MCF 10A (cell line): ENCODE results near the gene PSMB8. TPM values are rescaled to one million over a fixed set of nuclear protein-coding genes. Genes with fewer than 3 reads are reported as not detected.

ENCODE experiments used
- BruUV-seq: library from RNA; stranded (reverse); fragments of 400-500 nt; replicated peaks from 2 replicates; lab custom pipeline; 2021; lab: Mats Ljungman, UMichigan
- CTCF ChIA-PET: fragments of 300-600 bp; sonication (Branson Sonifier 250); formaldehyde crosslinking; extraction: SDS; loops from one replicate; lab custom pipeline; 2021; ENCODE audit warnings: antibody characterized with exemption, inconsistent platforms; lab: Yijun Ruan, JAX
- POLR2A ChIA-PET: fragments of 300-600, 350-650 bp; sonication (Branson Sonifier 250); formaldehyde crosslinking; extraction: SDS; loops from one replicate; lab custom pipeline; 2020; ENCODE audit warnings: antibody characterized with exemption, inconsistent platforms; lab: Yijun Ruan, JAX
- DNase-seq: peaks from one replicate; pipeline ENCODE4 v3.0.0-alpha.2; 2018; ENCODE audit not compliant: unreplicated experiment
- H3K27ac Mint-ChIP-seq: one replicate; pipeline ENCODE4 v1.8.0; 2022; ENCODE audit warnings: mild to moderate bottlenecking, low read depth, mixed read lengths; ENCODE audit not compliant: unreplicated experiment
- H3K27me3 Mint-ChIP-seq: one replicate; pipeline ENCODE4 v1.8.0; 2022; ENCODE audit warnings: mixed read lengths; ENCODE audit not compliant: insufficient read depth, unreplicated experiment
- H3K36me3 Mint-ChIP-seq: one replicate; pipeline ENCODE4 v1.8.0; 2022; ENCODE audit warnings: mild to moderate bottlenecking, moderate library complexity, mixed read lengths; ENCODE audit not compliant: insufficient read depth, unreplicated experiment
- H3K4me1 Mint-ChIP-seq: one replicate; pipeline ENCODE4 v1.8.0; 2022; ENCODE audit warnings: mixed read lengths; ENCODE audit not compliant: insufficient read depth, unreplicated experiment
- H3K4me3 Mint-ChIP-seq: one replicate; pipeline ENCODE4 v1.8.0; 2022; ENCODE audit warnings: mild to moderate bottlenecking, moderate library complexity, mixed read lengths; ENCODE audit not compliant: unreplicated experiment
- H3K9me3 Mint-ChIP-seq: one replicate; pipeline ENCODE4 v1.8.0; 2022; ENCODE audit warnings: mixed read lengths; ENCODE audit not compliant: unreplicated experiment
- CTCF ChIP-seq: fragments of 200-600 bp; IDR thresholded peaks from one replicate; pipeline ENCODE4 v1.8.0; 2022; ENCODE audit warnings: antibody characterized with exemption, mild to moderate bottlenecking; ENCODE audit not compliant: unreplicated experiment
- intact Hi-C: fragments of 100-400 bp; cut with micrococcal nuclease; formaldehyde crosslinking; loops from 2 replicates; pipeline ENCODE4 v1.14.1; 2022
- total RNA-seq: library from RNA; stranded (reverse); gene quantifications from 2 replicates; pipeline ENCODE4 v1.2.3, GENCODE V29; 2022

The PSMB8 gene
- total RNA-seq, 1 experiment from 2014 or later = 34.1 TPM

DNA sequence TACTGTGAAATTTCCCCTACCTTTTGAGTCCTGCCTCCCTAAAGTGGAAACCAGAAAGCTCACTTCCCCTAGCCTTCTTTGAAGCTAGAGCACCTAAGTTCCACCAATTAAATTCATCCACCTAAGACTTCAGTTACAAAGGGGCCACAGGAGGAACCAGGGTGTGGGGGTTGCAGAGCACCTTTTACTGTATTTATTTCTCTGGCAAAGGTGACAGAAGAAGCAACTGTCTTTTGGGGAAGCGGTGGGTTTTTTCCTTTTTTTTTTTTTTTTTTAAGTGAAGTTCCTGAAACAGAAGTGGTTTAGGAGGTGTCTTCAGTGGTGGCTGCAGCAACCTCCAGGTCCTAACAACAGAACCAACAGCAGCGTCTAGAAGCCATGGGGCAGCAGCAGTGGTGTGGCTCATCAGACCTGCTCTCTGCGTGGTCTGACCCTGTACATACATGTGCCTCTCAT is 23.2 kb upstream of the PSMB8 start:
- Mint-ChIP-seq H3K4me3 (no peak overlapping the region), H3K27me3 (peaks cover 30% of the 10 kb centered on the region), H3K36me3 (no peaks in the 10 kb centered on the region), H3K4me1 (no peaks in the 10 kb centered on the region), H3K9me3 (no peaks in the 10 kb centered on the region), H3K27ac (no peak overlapping the region)
- ChIA-PET CTCF (interaction anchor here (0.8 to 8.1 kb wide), 13 partner anchors 9 to 453 kb away, joined by 3 to 109 read pairs (median 8); partner anchors contain the start of genes HLA-DMA, PSMB9, TAP1 and TAP2), POLR2A (interaction anchor here (0.6 to 5.3 kb wide), 6 partner anchors 13 to 652 kb away, joined by 3 to 70 read pairs (median 8); partner anchors contain the start of genes PSMB8, PSMB9 and TAP2)
- intact Hi-C loops = loop anchor here (5.0 kb wide), 1 partner anchor 165 kb away; no protein-coding TSS in a partner anchor
- TF ChIP-seq CTCF = no peak
- BruUV-seq = no TSS peak
- DNase-seq = no peak

GRCh38 chr6:32865724-32866443 is 22.0 kb upstream of the PSMB8 start:
- Mint-ChIP-seq H3K4me3 (no peak overlapping the region), H3K4me1 (peaks cover 7% of the 10 kb centered on the region), H3K27ac (no peak overlapping the region), H3K9me3 (no peaks in the 10 kb centered on the region), H3K27me3 (peaks cover 18% of the 10 kb centered on the region), H3K36me3 (no peaks in the 10 kb centered on the region)
- DNase-seq = no peak
- intact Hi-C loops = loop anchor here (5.0 kb wide), 1 partner anchor 164 kb away; no protein-coding TSS in a partner anchor
- POLR2A ChIA-PET = no interaction called here
- no peak for TF ChIP-seq CTCF
- no TSS peak for BruUV-seq
- CTCF ChIA-PET = interaction anchor here (0.7 to 4.1 kb wide), 4 partner anchors 12 to 39 kb away, joined by 3 to 42 read pairs (median 6); partner anchors contain the start of genes PSMB9, TAP1 and TAP2

DNA sequence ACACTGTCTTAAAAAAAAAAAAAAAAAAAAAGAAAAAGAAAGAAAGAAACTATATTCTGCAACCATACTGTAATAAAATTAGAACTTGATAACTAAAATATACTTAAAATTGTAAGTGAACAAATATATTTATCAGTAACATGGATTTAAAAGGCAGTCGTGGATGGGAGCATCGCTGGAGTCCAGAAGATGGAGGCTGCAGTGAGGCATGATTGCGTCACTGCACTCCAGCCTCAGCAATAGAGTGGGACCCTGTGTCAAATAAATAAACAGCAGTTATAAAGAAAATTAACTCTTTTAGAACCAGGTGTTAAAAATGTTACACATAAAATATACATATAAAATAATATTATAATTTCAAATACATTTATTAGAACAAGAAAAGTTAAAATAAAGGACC is 18.9 kb upstream of the PSMB8 start:
- H3K36me3 Mint-ChIP-seq = peaks cover 5% of the 10 kb centered on the region
- H3K27ac Mint-ChIP-seq = no peak overlapping the region
- no peak for TF ChIP-seq CTCF
- no peak for DNase-seq
- ChIA-PET POLR2A (interaction anchor here (2.2 to 3.3 kb wide), 2 partner anchors 24 to 25 kb away, joined by 12 to 16 read pairs; partner anchors contain the start of gene TAP2), CTCF (interaction anchor here (1.0 to 4.4 kb wide), 2 partner anchors 23 to 37 kb away, joined by 4 to 65 read pairs; partner anchors contain the start of gene TAP2)
- intact Hi-C loops = no loop called here
- no peaks in the 10 kb centered on the region for H3K27me3 Mint-ChIP-seq
- no peak overlapping the region for H3K4me3 Mint-ChIP-seq
- no TSS peak for BruUV-seq
- peaks cover 14% of the 10 kb centered on the region for H3K4me1 Mint-ChIP-seq
- H3K9me3 Mint-ChIP-seq = no peaks in the 10 kb centered on the region

DNA sequence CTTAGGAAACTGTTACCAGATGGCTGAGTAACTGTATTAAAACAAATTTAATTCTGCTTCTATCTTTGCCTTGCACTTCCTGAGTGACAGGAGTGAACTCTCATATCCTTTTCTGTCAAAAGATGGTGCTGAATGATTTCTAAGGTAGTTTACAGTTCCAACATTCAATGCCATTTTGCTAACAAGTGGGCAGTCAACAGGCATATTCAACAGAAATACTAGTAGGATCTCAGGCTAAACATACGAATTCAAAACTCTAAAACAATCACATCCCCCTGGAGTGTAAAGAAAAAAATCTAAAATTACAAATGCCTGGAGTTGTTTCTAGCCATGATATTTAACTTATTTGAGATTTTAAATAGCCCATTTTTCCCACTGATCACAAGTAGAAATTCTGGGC is 16.8 kb upstream of the PSMB8 start:
- no peaks in the 10 kb centered on the region for H3K9me3 Mint-ChIP-seq
- peaks cover 5% of the 10 kb centered on the region for H3K36me3 Mint-ChIP-seq
- DNase-seq = no peak
- POLR2A ChIA-PET = interaction anchor here (1.0 to 3.3 kb wide), 8 partner anchors 10 to 1091 kb away, joined by 3 to 16 read pairs (median 6); partner anchors contain the start of genes BRD2, PSMB8 and TAP2
- H3K27ac Mint-ChIP-seq = peak overlapping the region; percentile 96
- no TSS peak for BruUV-seq
- H3K27me3 Mint-ChIP-seq = no peaks in the 10 kb centered on the region
- no peak for TF ChIP-seq CTCF
- H3K4me1 Mint-ChIP-seq = peaks cover 14% of the 10 kb centered on the region
- no peak overlapping the region for H3K4me3 Mint-ChIP-seq
- intact Hi-C loops = no loop called here
- CTCF ChIA-PET = interaction anchor here (1.1 to 4.4 kb wide), 4 partner anchors 11 to 25 kb away, joined by 3 to 65 read pairs (median 3); partner anchors contain the start of gene TAP2
